Fibroblast of lung (primary cell): ENCODE results near the gene MPND. TPM values are rescaled to one million over a fixed set of nuclear protein-coding genes. Genes with fewer than 3 reads are reported as not detected.

ENCODE experiments used
- DNase-seq, 2 donors: peaks; one replicate each; pipeline versions ENCODE4 v3.0.0 to v3.0.0-alpha.2; 2010; ENCODE audit warnings: low read depth in 2 of 2
- H2AFZ ChIP-seq: 2 replicates; pipeline ENCODE4 v1.5.1; 2012; ENCODE audit warnings: low read length, control low read depth, inconsistent platforms
- H3K27ac ChIP-seq: 2 replicates; pipeline ENCODE4 v1.5.1; 2011; ENCODE audit warnings: low read length, control low read depth; ENCODE audit not compliant: insufficient read depth
- H3K27me3 ChIP-seq: 2 replicates; pipeline ENCODE4 v1.5.1; 2011; ENCODE audit warnings: mild to moderate bottlenecking, low read length; ENCODE audit not compliant: control insufficient read depth, insufficient read depth
- H3K36me3 ChIP-seq: 2 replicates; pipeline ENCODE4 v1.5.1; 2011; ENCODE audit warnings: low read length; ENCODE audit not compliant: control insufficient read depth, insufficient read depth
- H3K4me1 ChIP-seq: 2 replicates; pipeline ENCODE4 v1.5.1; 2011; ENCODE audit warnings: low read length; ENCODE audit not compliant: control insufficient read depth, insufficient read depth; ENCODE audit errors: extremely low read depth
- H3K4me2 ChIP-seq: 2 replicates; pipeline ENCODE4 v1.5.1; 2011; ENCODE audit warnings: low read length, control low read depth; ENCODE audit not compliant: insufficient read depth; ENCODE audit errors: extremely low read depth
- H3K4me3 ChIP-seq, 4 experiments: fragments of 200-600 bp in 1 of 4; sonication (generic) in 1 of 4; replicated peaks in 1 of 4; 2 replicates each; pipeline ENCODE4 v1.5.1; 2011 to 2016; ENCODE audit warnings: low read length in 4 of 4, low read depth in 3 of 4, mild to moderate bottlenecking in 3 of 4, control low read depth in 2 of 4, inconsistent platforms in 1 of 4, mixed read lengths in 1 of 4; ENCODE audit not compliant: insufficient read depth in 1 of 4; ENCODE audit errors: control extremely low read depth in 1 of 4
- H3K79me2 ChIP-seq: 2 replicates; pipeline ENCODE4 v1.5.1; 2012; ENCODE audit warnings: mild to moderate bottlenecking, low read length, inconsistent platforms; ENCODE audit not compliant: control insufficient read depth, insufficient read depth
- H3K9ac ChIP-seq: 2 replicates; pipeline ENCODE4 v1.5.1; 2011; ENCODE audit warnings: mild to moderate bottlenecking, low read length, control low read depth; ENCODE audit not compliant: insufficient read depth
- H3K9me3 ChIP-seq: 2 replicates; pipeline ENCODE4 v1.5.1; 2012; ENCODE audit warnings: low read depth, low read length; ENCODE audit not compliant: control insufficient read depth, insufficient read depth
- H4K20me1 ChIP-seq: 2 replicates; pipeline ENCODE4 v1.5.1; 2011; ENCODE audit warnings: low read length; ENCODE audit not compliant: control insufficient read depth, insufficient read depth; ENCODE audit errors: extremely low read depth
- EZH2 ChIP-seq: IDR thresholded peaks from 2 replicates; pipeline ENCODE4 v1.5.1; 2012; ENCODE audit warnings: low read length, control low read depth, mild to moderate bottlenecking; ENCODE audit errors: missing control alignments
- polyA plus RNA-seq, 2 donors: library from polyadenylated mRNA; depleted of rRNA in 1 of 2; stranded (reverse) in 1 of 2; unstranded in 1 of 2; fragments of >200 nt; gene quantifications; 2 replicates each; pipeline ENCODE4 v1.2.1, GENCODE V29; 2011 to 2012; ENCODE audit warnings: missing spikeins in 1 of 2
- total RNA-seq: library from RNA; depleted of rRNA; stranded (reverse); fragments of >200 nt; gene quantifications from 2 replicates; pipeline ENCODE4 v1.2.1, GENCODE V29; 2014
- TF ChIP-seq, protein P1 (sequence below), 2 donors: IDR thresholded peaks in 1 of 2; conservative IDR thresholded peaks in 1 of 2; 1 replicate in 1 of 2; 2 replicates in 1 of 2; pipeline ENCODE4 v1.5.1; 2011 to 2012; ENCODE audit warnings: low read length in 2 of 2, control low read depth in 1 of 2, inconsistent platforms in 1 of 2, low read depth in 1 of 2, mild to moderate bottlenecking in 1 of 2

MPND gene
- total and polyA plus RNA-seq, 2 donors (not counting 1 experiment from before 2014, with no cell fraction given): 2.7 to 7.1 TPM

- H2AFZ ChIP-seq: no peak overlapping the region
- peak overlapping the region; percentile 86 for H3K27ac ChIP-seq
- peaks cover 95% of the 10 kb centered on the region for H3K79me2 ChIP-seq
- TF ChIP-seq EZH2: no peak
- TF ChIP-seq, protein P1, sequence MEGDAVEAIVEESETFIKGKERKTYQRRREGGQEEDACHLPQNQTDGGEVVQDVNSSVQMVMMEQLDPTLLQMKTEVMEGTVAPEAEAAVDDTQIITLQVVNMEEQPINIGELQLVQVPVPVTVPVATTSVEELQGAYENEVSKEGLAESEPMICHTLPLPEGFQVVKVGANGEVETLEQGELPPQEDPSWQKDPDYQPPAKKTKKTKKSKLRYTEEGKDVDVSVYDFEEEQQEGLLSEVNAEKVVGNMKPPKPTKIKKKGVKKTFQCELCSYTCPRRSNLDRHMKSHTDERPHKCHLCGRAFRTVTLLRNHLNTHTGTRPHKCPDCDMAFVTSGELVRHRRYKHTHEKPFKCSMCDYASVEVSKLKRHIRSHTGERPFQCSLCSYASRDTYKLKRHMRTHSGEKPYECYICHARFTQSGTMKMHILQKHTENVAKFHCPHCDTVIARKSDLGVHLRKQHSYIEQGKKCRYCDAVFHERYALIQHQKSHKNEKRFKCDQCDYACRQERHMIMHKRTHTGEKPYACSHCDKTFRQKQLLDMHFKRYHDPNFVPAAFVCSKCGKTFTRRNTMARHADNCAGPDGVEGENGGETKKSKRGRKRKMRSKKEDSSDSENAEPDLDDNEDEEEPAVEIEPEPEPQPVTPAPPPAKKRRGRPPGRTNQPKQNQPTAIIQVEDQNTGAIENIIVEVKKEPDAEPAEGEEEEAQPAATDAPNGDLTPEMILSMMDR (conservative IDR thresholded peaks at IDR 0.05 in 1 of 2, IDR thresholded peaks at IDR 0.05 in 1 of 2; ENCODE audit: low read depth in 1 of 2, low read length in 2 of 2): no peak
- peaks cover 37% of the 10 kb centered on the region for H3K4me1 ChIP-seq
- peak; percentile 66 to 89 for DNase-seq
- H3K4me3 ChIP-seq: peak overlapping the region; percentile 3 to 30 (median 16)
- H3K4me2 ChIP-seq: peak overlapping the region; percentile 73
- H4K20me1 ChIP-seq: no peaks in the 10 kb centered on the region
- peaks cover 6% of the 10 kb centered on the region for H3K36me3 ChIP-seq
- H3K27me3 ChIP-seq: no peaks in the 10 kb centered on the region
- no peaks in the 10 kb centered on the region for H3K9me3 ChIP-seq
- H3K9ac ChIP-seq: no peak overlapping the region
Measured at GRCh38 chr19:4391701-4392483, 48.5 kb downstream of the MPND start.

DNA sequence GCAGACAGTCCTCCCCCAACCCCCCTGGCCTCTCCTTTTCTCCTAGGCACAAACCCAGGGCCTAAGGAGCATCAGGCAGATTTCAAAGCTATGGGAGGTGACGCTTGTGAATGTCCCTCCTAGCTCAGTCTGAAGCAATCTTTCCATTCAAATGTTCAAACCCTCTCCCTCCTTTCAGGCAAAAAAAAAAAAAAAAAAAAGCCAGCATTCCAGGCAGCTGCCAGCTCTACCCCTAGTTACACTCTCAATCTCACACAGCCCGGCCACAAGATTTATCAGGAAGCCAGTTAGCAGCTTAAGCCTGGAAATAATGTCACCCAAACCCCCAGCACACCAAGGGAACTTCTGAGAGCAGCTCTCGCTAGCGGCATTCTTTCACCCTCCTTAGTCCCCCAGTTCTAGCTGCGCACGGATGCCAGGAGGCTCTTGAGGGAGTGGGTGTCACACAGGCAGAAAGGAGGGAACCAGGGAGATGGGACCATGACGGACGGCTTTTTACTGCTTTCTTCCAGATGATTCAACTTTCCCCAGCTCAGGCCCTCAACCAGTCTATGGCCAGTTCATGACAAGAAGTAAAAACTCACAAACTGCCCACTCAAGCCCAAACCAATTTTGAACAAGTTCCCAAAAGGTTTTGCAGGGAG, 50.7 kb downstream of the MPND start:
- peak; percentile 54 to 77 for DNase-seq
- Histone ChIP-seq H3K27ac (peak overlapping the region; percentile 3), H3K27me3 (no peaks in the 10 kb centered on the region), H3K36me3 (peaks cover 6% of the 10 kb centered on the region), H3K4me2 (peak overlapping the region; percentile 44), H4K20me1 (no peaks in the 10 kb centered on the region), H3K9ac (no peak overlapping the region), H3K4me3 (peak overlapping the region in 2 of 4 experiments; percentile 12 to 34), H3K4me1 (peaks cover 38% of the 10 kb centered on the region), H3K79me2 (peaks cover 96% of the 10 kb centered on the region), H3K9me3 (no peaks in the 10 kb centered on the region), H2AFZ (no peak overlapping the region)
- TF ChIP-seq EZH2: no peak
- TF ChIP-seq, protein P1 (conservative IDR thresholded peaks at IDR 0.05 in 1 of 2, IDR thresholded peaks at IDR 0.05 in 1 of 2; ENCODE audit: low read depth in 1 of 2, low read length in 2 of 2): no peak

DNA sequence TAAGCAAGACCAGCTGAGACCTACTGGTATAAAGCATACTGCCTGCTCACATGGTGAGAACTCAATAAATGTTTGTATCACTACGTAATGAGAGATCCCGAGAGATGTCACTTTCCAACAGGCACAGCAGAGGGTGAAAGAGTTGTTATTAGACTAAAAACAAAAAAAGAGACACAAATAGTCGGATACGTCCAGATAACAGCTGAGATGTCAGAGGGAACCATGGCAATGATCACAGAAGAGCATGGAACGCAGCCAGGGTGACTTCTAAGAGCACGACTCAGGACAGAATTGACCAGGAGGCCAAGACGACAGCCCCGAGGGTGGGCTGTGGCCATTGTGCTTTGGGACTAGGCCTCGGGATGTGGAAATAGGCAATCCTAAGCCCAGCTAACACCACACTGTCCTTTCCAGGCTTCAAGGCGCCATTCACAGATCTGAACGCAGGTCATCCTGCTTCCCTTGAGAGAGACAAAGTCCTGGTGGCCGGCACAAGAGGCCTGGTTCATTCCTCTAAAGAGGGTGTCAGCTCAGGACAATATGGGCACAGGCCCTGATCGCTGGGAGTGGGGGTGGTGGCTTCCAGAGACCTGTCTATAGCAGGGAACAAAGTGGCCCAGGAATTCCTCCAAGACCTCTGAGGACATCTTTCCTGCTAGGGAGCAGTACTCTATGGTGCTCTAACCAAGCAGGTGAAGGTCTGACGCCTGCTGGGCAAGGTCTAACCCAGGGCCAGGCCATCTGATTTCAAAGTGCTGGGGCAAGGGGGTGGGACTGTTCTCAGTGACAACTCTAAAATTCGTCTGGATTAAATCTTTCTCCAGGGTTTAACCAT, 53.8 kb downstream of the MPND start:
- Histone ChIP-seq H2AFZ (no peak overlapping the region), H3K9me3 (no peaks in the 10 kb centered on the region), H3K27me3 (no peaks in the 10 kb centered on the region), H3K79me2 (peaks cover 76% of the 10 kb centered on the region), H3K27ac (peak overlapping the region; percentile 22), H4K20me1 (no peaks in the 10 kb centered on the region), H3K4me3 (peak overlapping the region in 2 of 4 experiments; percentile 3 to 22), H3K4me1 (peaks cover 15% of the 10 kb centered on the region), H3K36me3 (peaks cover 2% of the 10 kb centered on the region), H3K9ac (no peak overlapping the region), H3K4me2 (peak overlapping the region; percentile 28)
- no peak for DNase-seq
- TF ChIP-seq EZH2: no peak
- TF ChIP-seq, protein P1 (conservative IDR thresholded peaks at IDR 0.05 in 1 of 2, IDR thresholded peaks at IDR 0.05 in 1 of 2; ENCODE audit: low read depth in 1 of 2, low read length in 2 of 2): no peak
